GM21360 (cell line): ENCODE measurements around the gene RAB3GAP1.
"Not testable (repeated sequence)": the region's sequence is repeated elsewhere in the genome, so short reads cannot be mapped to it uniquely, and the experiment has no call there.

Source experiments
- ATAC-seq: cut with Tn5 transposase; IDR thresholded peaks from one replicate; pipeline ENCODE4 v1.9.1; 2021; ENCODE audit warnings: mild to moderate bottlenecking, moderate library complexity; ENCODE audit not compliant: unreplicated experiment

Gene RAB3GAP1

DNA sequence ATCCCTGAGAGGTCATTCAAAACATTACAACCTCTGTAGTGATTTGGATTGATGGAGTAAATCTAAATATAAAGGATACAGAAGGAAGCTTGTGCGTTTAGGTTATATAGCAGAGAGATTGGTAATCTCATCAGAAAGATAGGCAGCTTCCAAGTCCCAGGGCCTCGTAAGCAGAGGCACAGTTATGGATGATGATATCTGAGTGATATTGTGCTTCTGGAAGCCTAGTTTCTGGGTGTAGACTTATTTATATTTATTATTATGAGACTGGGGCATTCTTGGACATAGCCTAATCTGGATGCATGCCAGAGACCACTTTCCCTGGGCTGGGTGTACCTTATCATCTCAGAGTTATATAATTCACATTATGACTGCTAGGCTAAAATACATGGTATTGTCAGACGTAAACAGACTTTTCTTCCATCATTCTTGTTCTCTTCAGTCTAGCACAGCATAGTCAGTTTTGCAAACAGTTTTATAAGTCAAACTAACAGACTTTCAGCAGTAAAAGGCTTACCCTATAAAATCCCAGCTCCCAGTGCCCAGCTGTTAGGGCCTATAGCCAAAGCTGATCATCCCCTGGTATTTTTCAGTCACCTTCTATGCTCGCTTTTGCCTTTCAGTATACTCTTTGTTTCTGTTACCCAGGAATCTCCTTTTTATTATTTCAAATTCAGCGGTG is 47.9 kb downstream of the RAB3GAP1 start:
- ATAC-seq: no peak

GRCh38 chr2:135103843-135104242 is 51.8 kb downstream of the RAB3GAP1 start:
- no peak for ATAC-seq

DNA sequence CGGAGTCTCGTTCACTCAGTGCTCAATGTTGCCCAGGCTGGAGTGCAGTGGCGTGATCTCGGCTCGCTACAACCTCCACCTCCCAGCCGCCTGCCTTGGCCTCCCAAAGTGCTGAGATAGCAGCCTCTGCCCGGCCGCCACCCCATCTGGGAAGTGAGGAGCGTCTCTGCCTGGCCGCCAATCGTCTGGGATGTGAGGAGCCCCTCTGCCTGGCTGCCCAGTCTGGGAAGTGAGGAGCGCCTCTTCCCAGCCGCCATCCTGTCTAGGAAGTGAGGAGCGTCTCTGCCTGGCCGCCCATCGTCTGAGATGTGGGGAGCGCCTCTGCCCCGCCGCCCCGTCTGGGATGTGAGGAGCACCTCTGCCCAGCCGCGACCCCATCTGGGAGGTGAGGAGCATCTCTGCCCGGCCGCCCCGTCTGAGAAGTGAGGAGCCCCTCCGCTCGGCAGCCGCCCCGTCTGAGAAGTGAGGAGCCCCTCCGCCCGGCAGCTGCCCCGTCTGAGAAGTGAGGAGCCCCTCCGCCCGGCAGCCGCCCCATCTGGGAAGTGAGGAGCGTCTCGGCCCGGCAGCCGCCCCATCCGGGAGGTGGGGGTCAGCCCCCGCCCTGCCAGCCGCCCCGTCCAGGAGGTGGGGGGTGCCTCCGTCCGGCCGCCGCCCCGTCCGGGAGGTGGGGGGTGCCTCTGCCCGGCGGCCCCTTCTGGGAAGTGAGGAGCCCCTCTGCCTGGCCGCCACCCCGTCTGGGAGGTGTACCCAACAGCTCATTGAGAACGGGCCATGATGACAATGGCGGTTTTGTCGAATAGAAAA is 53.6 kb downstream of the RAB3GAP1 start:
- ATAC-seq: not testable (repeated sequence)

GRCh38 chr2:135113322-135113721 is 61.2 kb downstream of the RAB3GAP1 start:
- ATAC-seq: no peak

- ATAC-seq: no peak
Measured at GRCh38 chr2:135119582-135119981, 67.5 kb downstream of the RAB3GAP1 start.

GRCh38 chr2:135121016-135121657 is 69.0 kb downstream of the RAB3GAP1 start:
- ATAC-seq: no peak

DNA sequence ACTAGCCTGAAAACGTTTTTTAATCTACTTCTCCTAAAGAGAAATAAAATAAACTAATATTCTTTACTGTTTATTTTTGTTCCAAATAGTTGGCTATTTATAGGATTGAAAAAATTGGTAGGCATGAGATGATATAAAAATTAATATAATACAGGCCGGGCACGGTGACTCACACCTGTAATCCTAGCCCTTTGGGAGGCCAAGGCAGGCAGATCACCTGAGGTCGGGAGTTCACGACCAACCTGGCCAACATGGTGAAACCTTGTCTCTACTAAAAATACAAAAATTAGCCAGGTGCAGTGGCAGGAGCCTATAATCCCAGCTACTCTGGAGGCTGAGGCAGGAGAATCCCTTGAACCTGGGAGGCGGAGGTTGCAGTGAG is 69.6 kb downstream of the RAB3GAP1 start:
- not testable (repeated sequence) for ATAC-seq

- ATAC-seq: no peak
Measured at GRCh38 chr2:135124924-135125886, 73.1 kb downstream of the RAB3GAP1 start.

- no peak for ATAC-seq
Measured at GRCh38 chr2:135125940-135126339, 73.8 kb downstream of the RAB3GAP1 start.

DNA sequence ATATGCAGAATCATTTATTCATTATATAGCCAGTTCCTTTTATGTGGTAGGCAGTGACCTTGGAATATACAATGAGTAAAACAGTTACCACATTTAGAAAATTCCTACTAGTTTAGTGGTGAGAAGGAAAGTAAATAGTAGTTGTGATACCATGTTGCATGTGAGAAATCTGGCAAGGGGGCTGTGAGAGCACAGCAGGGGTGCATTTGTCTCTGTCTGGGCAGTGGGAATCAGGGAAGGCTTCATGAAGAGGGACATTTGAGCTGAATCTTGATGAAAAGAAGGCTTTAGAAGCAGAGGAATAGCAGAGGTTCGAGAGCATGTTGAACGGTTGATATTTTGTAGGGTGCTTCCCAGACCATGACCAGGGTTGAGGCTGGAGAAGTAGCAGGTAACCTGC is 78.7 kb downstream of the RAB3GAP1 start:
- no peak for ATAC-seq

GRCh38 chr2:135132314-135132713 is 80.2 kb downstream of the RAB3GAP1 start:
- no peak for ATAC-seq

DNA sequence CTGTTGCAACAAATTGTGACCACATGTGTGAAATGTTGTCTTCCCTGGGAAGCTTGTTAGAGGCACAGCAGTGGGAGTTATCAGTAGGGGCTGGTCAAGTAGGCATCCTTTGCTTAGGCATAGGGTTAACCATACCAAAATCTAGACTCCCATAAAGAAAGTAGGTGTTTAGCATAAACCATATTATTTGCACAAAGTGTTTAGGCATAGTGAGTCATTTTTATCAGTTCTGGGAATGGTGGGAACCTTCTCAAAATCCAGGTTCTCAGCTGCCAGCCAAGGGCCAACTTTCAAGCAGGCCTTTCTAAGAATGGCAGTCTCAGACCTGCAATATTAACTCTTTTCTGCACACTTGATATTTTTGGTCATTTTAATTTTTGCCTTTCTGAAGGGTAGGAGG is 88.5 kb downstream of the RAB3GAP1 start:
- no peak for ATAC-seq

DNA sequence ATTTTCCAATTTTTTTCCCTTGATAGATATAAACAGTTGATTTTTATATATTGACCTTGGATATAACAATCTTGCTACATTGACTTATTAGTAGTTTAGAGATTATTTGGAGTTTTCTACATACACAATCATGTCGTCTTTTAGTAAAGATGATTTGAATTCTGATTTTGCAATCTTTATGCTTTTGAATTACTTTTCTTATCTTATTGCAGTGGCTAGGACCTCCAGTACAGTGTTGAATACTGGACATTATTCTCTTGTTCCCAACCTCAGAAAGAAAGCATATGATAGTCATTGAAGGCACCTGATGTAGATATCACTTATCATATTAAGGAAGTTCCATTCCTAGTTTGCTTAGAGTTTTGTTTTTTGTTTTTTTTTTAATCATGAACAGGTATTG is 90.2 kb downstream of the RAB3GAP1 start:
- no peak for ATAC-seq

DNA sequence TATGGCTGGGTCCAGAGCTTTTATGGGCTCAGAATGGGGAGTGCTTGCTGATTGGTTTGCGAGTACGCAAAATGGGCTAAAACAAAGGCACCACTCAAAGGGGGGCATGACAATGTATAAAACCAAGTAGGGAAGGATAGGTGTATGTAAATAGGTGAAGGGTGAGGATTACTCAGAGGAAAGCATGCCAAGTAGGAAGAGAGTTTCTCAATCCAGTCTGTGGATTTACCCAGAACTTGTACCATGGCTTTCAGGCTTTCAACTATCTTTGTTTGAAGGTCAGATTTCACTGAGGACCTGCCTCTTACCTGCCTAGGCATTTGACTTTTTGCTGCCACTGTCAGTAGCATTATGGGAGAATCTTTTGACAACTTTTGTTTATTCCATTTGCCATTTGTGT is 92.3 kb downstream of the RAB3GAP1 start:
- no peak for ATAC-seq

GRCh38 chr2:135149251-135149650 is 97.2 kb downstream of the RAB3GAP1 start:
- ATAC-seq: no peak

- ATAC-seq: no peak
Measured at GRCh38 chr2:135150725-135151124, 98.6 kb downstream of the RAB3GAP1 start.

GRCh38 chr2:135151615-135152014 is 99.5 kb downstream of the RAB3GAP1 start:
- ATAC-seq: no peak

- no peak for ATAC-seq
Measured at GRCh38 chr2:135152361-135152760, 100.3 kb downstream of the RAB3GAP1 start.

- no peak for ATAC-seq
Measured at GRCh38 chr2:135154962-135155361, 102.9 kb downstream of the RAB3GAP1 start.

- no peak for ATAC-seq
Measured at GRCh38 chr2:135157856-135158255, 105.8 kb downstream of the RAB3GAP1 start.

GRCh38 chr2:135159191-135159590 is 107.1 kb downstream of the RAB3GAP1 start:
- ATAC-seq: no peak
